IPS-18a (cell line): Measurements from ENCODE around the gene CA7.

Experiments
- H3K27ac ChIP-seq: one replicate; pipeline ENCODE4 v1.5.1; 2013; ENCODE audit warnings: low read length
- H3K27me3 ChIP-seq: one replicate; pipeline ENCODE4 v1.6.1; 2013; ENCODE audit warnings: mild to moderate bottlenecking, low read length; ENCODE audit not compliant: control insufficient read depth, insufficient read depth
- H3K36me3 ChIP-seq: one replicate; pipeline ENCODE4 v1.6.1; 2013; ENCODE audit warnings: low read depth, low read length; ENCODE audit not compliant: control insufficient read depth
- H3K4me1 ChIP-seq: one replicate; pipeline ENCODE4 v1.6.1; 2013; ENCODE audit warnings: low read depth, low read length; ENCODE audit not compliant: control insufficient read depth
- H3K4me3 ChIP-seq: one replicate; pipeline ENCODE4 v1.5.1; 2013; ENCODE audit warnings: low read length
- H3K9ac ChIP-seq: one replicate; pipeline ENCODE4 v1.6.1; 2013; ENCODE audit warnings: mild to moderate bottlenecking, low read length, moderate library complexity
- H3K9me3 ChIP-seq: one replicate; pipeline ENCODE4 v1.6.1; 2013; ENCODE audit warnings: low read depth, low read length; ENCODE audit not compliant: control insufficient read depth

Gene CA7

DNA sequence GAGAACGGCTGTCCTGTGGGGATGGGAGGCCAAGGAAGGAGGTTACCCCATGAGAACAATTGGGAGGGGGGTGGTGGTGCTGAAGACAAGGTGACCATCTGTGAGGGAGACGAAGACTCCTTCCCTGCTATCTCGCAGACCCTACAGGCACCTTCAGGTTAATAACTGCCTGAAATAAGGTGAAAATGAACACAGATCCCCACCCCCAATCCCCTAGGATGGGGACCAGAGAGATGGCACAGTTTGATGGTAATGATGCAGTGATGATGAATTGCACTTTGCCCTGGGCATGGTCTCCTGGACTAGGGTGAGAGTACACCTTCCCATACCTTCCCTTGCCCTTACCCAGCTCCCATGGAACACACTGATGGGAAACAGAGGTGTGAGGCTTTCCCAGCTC lies 12.0 kb upstream of the CA7 start:
- Histone ChIP-seq H3K36me3 (peaks cover 6% of the 10 kb centered on the region), H3K27me3 (peaks cover 7% of the 10 kb centered on the region), H3K9ac (no peak overlapping the region), H3K27ac (no peak overlapping the region), H3K4me3 (no peak overlapping the region), H3K4me1 (peaks cover 8% of the 10 kb centered on the region), H3K9me3 (no peaks in the 10 kb centered on the region)

GRCh38 chr16:66832661-66833305 lies 11.4 kb upstream of the CA7 start:
- H3K9ac ChIP-seq: no peak overlapping the region

DNA sequence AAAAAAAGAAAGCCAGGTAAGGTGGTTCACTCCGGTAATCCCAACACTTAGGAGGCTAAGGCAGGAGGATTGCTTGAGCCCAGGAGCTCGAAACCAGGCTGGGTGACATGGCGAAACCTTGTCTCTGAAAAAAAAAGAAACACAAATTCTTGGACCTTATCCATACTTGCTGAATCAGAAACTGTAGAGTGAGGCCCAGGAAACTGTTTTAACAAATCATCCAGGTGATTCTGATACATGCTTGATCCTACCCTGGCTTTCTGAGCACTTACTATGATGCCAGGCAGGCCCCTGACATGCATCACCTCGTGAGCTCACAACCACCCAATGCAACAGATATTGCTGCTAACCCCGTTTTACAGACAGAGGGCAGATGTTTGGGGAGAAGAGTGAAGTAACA lies 9.5 kb upstream of the CA7 start:
- peaks cover 7% of the 10 kb centered on the region for H3K27me3 ChIP-seq
- no peak overlapping the region for H3K27ac ChIP-seq
- no peak overlapping the region for H3K4me3 ChIP-seq
- no peak overlapping the region for H3K9ac ChIP-seq
- H3K4me1 ChIP-seq: peaks cover under 1% of the 10 kb centered on the region
- H3K9me3 ChIP-seq: no peaks in the 10 kb centered on the region
- H3K36me3 ChIP-seq: no peaks in the 10 kb centered on the region

More at GRCh38 chr16:66832661-66833305, 11.4 kb upstream of the CA7 start:
- Histone ChIP-seq H3K9me3 (no peaks in the 10 kb centered on the region), H3K4me1 (peaks cover 8% of the 10 kb centered on the region), H3K4me3 (no peak overlapping the region), H3K27me3 (peaks cover 7% of the 10 kb centered on the region), H3K36me3 (peaks cover 2% of the 10 kb centered on the region), H3K27ac (no peak overlapping the region)

DNA sequence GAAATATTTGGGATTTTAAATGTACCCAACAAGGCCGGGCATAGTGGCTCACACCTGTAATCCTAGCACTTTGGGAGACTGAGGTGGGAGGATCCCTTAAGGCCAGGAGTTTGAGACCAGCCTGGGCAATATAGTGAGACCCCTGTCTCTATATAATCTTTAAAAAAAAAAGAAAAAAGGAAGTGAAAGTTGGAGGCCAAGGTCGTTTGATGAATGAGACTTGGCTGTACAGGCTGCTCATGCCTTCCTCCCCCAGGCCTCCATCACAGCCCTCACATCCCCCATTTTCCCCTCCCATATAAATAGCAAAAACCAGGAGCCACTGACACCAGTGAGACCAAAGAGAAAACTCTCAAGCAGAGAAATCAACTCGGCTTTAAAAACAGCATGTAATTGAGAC lies 3.3 kb upstream of the CA7 start:
- no peaks in the 10 kb centered on the region for H3K9me3 ChIP-seq
- H3K9ac ChIP-seq: no peak overlapping the region
- no peaks in the 10 kb centered on the region for H3K36me3 ChIP-seq
- peaks cover 42% of the 10 kb centered on the region for H3K27me3 ChIP-seq
- H3K4me3 ChIP-seq: no peak overlapping the region
- H3K27ac ChIP-seq: no peak overlapping the region
- no peaks in the 10 kb centered on the region for H3K4me1 ChIP-seq

GRCh38 chr16:66841366-66841765 lies 2.8 kb upstream of the CA7 start:
- Histone ChIP-seq H3K4me3 (no peak overlapping the region), H3K27ac (no peak overlapping the region), H3K9ac (no peak overlapping the region), H3K9me3 (no peaks in the 10 kb centered on the region), H3K36me3 (no peaks in the 10 kb centered on the region), H3K27me3 (peaks cover 47% of the 10 kb centered on the region), H3K4me1 (no peaks in the 10 kb centered on the region)

GRCh38 chr16:66842765-66843164 lies 1.4 kb upstream of the CA7 start:
- Histone ChIP-seq H3K9me3 (no peaks in the 10 kb centered on the region), H3K27me3 (peaks cover 60% of the 10 kb centered on the region), H3K4me1 (no peaks in the 10 kb centered on the region), H3K27ac (no peak overlapping the region), H3K36me3 (no peaks in the 10 kb centered on the region), H3K4me3 (no peak overlapping the region), H3K9ac (no peak overlapping the region)

DNA sequence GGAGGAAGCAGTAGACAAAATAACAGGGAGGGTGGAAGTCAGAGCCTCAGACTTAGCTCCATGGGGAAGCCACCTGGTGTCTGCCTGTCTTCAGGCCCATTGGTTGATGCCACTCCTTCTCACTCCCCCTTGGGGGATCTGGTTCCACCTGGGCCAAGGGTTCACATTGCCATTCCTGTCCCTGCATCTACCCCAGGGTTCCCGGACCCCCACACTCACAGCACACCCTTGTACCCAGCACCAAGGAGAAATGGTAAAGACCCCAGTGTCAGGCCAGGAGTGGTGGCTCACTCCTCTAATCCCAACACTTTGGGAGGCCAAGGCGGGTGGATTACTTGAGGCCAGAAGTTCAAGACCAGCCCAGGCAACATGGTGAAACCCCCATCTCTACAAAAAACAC lies 1.0 kb upstream of the CA7 start:
- Histone ChIP-seq H3K9me3 (no peaks in the 10 kb centered on the region), H3K4me3 (no peak overlapping the region), H3K4me1 (no peaks in the 10 kb centered on the region), H3K27ac (no peak overlapping the region), H3K36me3 (no peaks in the 10 kb centered on the region), H3K9ac (no peak overlapping the region), H3K27me3 (peaks cover 63% of the 10 kb centered on the region)

- H3K36me3 ChIP-seq: no peaks in the 10 kb centered on the region
- H3K9me3 ChIP-seq: no peaks in the 10 kb centered on the region
- no peak overlapping the region for H3K9ac ChIP-seq
- H3K4me1 ChIP-seq: no peaks in the 10 kb centered on the region
- peak overlapping the region; percentile 64 for H3K4me3 ChIP-seq
- H3K27me3 ChIP-seq: peaks cover 63% of the 10 kb centered on the region
- no peak overlapping the region for H3K27ac ChIP-seq
Observed at GRCh38 chr16:66844009-66844341, 239 bp upstream of the CA7 start.

- H3K27ac ChIP-seq: no peak overlapping the region
- no peaks in the 10 kb centered on the region for H3K4me1 ChIP-seq
- no peaks in the 10 kb centered on the region for H3K36me3 ChIP-seq
- no peak overlapping the region for H3K9ac ChIP-seq
- H3K9me3 ChIP-seq: no peaks in the 10 kb centered on the region
- H3K27me3 ChIP-seq: peaks cover 63% of the 10 kb centered on the region
- H3K4me3 ChIP-seq: peak overlapping the region; percentile 64
Observed at GRCh38 chr16:66845080-66845410, 831 bp downstream of the CA7 start.

- no peak overlapping the region for H3K9ac ChIP-seq
- H3K4me1 ChIP-seq: no peaks in the 10 kb centered on the region
- no peaks in the 10 kb centered on the region for H3K9me3 ChIP-seq
- H3K36me3 ChIP-seq: no peaks in the 10 kb centered on the region
- H3K27me3 ChIP-seq: peaks cover 63% of the 10 kb centered on the region
- H3K4me3 ChIP-seq: no peak overlapping the region
- no peak overlapping the region for H3K27ac ChIP-seq
Observed at GRCh38 chr16:66845791-66846221, 1.6 kb downstream of the CA7 start.

DNA sequence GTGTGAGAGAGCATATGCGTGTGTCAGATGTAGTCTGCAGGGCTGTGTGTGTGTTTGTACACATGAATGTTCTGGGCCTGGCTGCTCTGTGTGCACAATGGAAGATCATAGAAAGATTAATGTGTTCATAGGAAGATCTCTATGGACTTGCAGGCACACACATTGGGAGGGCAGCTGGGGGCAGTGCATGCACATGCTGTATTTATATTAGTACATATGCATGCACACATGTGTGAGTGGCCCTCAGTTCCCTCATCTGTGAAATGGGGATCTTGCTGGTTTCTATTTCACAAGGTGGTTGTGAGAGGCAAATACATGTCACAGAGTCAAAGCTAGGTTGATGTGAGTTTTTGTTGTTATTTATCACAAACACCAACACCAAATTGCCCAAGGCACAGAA lies 2.1 kb downstream of the CA7 start:
- Histone ChIP-seq H3K36me3 (no peaks in the 10 kb centered on the region), H3K9ac (no peak overlapping the region), H3K4me3 (no peak overlapping the region), H3K9me3 (no peaks in the 10 kb centered on the region), H3K27ac (no peak overlapping the region), H3K27me3 (peaks cover 62% of the 10 kb centered on the region), H3K4me1 (no peaks in the 10 kb centered on the region)

GRCh38 chr16:66846831-66847230 lies 2.6 kb downstream of the CA7 start:
- no peak overlapping the region for H3K4me3 ChIP-seq
- H3K27me3 ChIP-seq: peaks cover 58% of the 10 kb centered on the region

More at GRCh38 chr16:66846831-66847230, 2.6 kb downstream of the CA7 start:
- Histone ChIP-seq H3K4me1 (no peaks in the 10 kb centered on the region), H3K27ac (no peak overlapping the region), H3K36me3 (no peaks in the 10 kb centered on the region), H3K9ac (no peak overlapping the region), H3K9me3 (no peaks in the 10 kb centered on the region)
